ENCODE results near the gene ABHD16B. TPM values are rescaled to one million over a fixed set of nuclear protein-coding genes. Genes with fewer than 3 reads are reported as not detected.

The ABHD16B gene
- total and polyA plus RNA-seq, 2 of the 13 experiments (the other 11 are each of a cell fraction or from before 2014, with no cell fraction given) = not detected

GRCh38 chr20:63839620-63840019 lies 21.7 kb upstream of the ABHD16B start (continued):
- TF ChIP-seq, protein P1, sequence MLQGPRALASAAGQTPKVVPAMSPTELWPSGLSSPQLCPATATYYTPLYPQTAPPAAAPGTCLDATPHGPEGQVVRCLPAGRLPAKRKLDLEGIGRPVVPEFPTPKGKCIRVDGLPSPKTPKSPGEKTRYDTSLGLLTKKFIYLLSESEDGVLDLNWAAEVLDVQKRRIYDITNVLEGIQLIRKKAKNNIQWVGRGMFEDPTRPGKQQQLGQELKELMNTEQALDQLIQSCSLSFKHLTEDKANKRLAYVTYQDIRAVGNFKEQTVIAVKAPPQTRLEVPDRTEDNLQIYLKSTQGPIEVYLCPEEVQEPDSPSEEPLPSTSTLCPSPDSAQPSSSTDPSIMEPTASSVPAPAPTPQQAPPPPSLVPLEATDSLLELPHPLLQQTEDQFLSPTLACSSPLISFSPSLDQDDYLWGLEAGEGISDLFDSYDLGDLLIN (CRISPR knock-in tag; IDR thresholded peaks at IDR 0.05; ENCODE audit: borderline replicate concordance) = 0 out of 2 replicates have a peak, but pooled peaks have one; percentile 20
- TF ChIP-seq SNRNP70 (IDR thresholded peaks at IDR 0.05; ENCODE audit: low read depth, low read length) (no peak), HOXA3 (CRISPR knock-in tag; IDR thresholded peaks at IDR 0.05) (0 out of 2 replicates have a peak, but pooled peaks have one; percentile 17)

- CTCF ChIA-PET (ENCODE audit: low intra/inter-chr PET ratio, low total read pairs) = no interaction called here
- FAIRE-seq = no peak
- Histone ChIP-seq H3K4me1 (ENCODE audit: insufficient read depth, low read length) (peaks cover 33% of the 10 kb centered on the region), H3K79me2 (ENCODE audit: insufficient read depth, low read length) (no peaks in the 10 kb centered on the region), H3K9ac (ENCODE audit: insufficient read depth, low read depth, low read length) (no peak overlapping the region), H2AFZ (ENCODE audit: low read length) (no peak overlapping the region), H3K27me3 (ENCODE audit: control insufficient read depth in 1 of 2, insufficient read depth in 2 of 2, low read length in 2 of 2) (peaks cover 19 to 67% of the 10 kb centered on the region in 2 experiments), H3K27ac (ENCODE audit: extremely low read length, insufficient read depth, low read length) (no peak overlapping the region), H3K36me3 (replicated peaks in 1 of 2; ENCODE audit: control insufficient read depth in 1 of 2, insufficient read depth in 2 of 2, low read length in 2 of 2) (no peaks in the 10 kb centered on the region), H3K9me3 (ENCODE audit: low read length) (no peaks in the 10 kb centered on the region), H3K4me3 (replicated peaks in 1 of 3; ENCODE audit: insufficient read depth in 1 of 3, low read depth in 2 of 3, low read length in 3 of 3) (no peak overlapping the region), H4K20me1 (ENCODE audit: insufficient read depth, low read length) (no peaks in the 10 kb centered on the region), H3K4me2 (ENCODE audit: low read depth, low read length) (no peak overlapping the region)
- BruUV-seq (replicated peaks) = no TSS peak
- POLR2A ChIA-PET = no interaction called here
- WGBS (ENCODE audit: low lambda C conversion rate) = 51% methylated on average over 9 of the region's 11 CpGs
- DNase-seq (ENCODE audit: low spot score) = no peak
- in situ Hi-C loops (cut with HindIII; ENCODE audit: extremely low pct_ligation_motif_present, low pct_unique_long_range_greater_than_20kb) (no loop called here), intact Hi-C loops (cut with micrococcal nuclease; ENCODE audit: unreplicated experiment) (no loop called here)
- no peak for ATAC-seq
- TF ChIP-seq HNRNPL (IDR thresholded peaks at IDR 0.05; ENCODE audit: low read depth, low read length) = no peak
- TF ChIP-seq SRY (CRISPR knock-in tag; IDR thresholded peaks at IDR 0.05) = no peak
- TF ChIP-seq ZNF234 (CRISPR knock-in tag; conservative IDR thresholded peaks at IDR 0.05) = no peak
- TF ChIP-seq, protein P2, sequence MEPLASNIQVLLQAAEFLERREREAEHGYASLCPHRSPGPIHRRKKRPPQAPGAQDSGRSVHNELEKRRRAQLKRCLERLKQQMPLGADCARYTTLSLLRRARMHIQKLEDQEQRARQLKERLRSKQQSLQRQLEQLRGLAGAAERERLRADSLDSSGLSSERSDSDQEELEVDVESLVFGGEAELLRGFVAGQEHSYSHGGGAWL (CRISPR knock-in tag; IDR thresholded peaks at IDR 0.05) = no peak
- TF ChIP-seq CBFB (CRISPR knock-in tag; IDR thresholded peaks at IDR 0.05) = no peak
- TF ChIP-seq, protein P3, sequence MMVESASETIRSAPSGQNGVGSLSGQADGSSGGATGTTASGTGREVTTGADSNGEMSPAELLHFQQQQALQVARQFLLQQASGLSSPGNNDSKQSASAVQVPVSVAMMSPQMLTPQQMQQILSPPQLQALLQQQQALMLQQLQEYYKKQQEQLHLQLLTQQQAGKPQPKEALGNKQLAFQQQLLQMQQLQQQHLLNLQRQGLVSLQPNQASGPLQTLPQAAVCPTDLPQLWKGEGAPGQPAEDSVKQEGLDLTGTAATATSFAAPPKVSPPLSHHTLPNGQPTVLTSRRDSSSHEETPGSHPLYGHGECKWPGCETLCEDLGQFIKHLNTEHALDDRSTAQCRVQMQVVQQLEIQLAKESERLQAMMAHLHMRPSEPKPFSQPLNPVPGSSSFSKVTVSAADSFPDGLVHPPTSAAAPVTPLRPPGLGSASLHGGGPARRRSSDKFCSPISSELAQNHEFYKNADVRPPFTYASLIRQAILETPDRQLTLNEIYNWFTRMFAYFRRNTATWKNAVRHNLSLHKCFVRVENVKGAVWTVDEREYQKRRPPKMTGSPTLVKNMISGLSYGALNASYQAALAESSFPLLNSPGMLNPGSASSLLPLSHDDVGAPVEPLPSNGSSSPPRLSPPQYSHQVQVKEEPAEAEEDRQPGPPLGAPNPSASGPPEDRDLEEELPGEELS (CRISPR knock-in tag; IDR thresholded peaks at IDR 0.05) = no peak
- no peak for TF ChIP-seq MAFK (conservative IDR thresholded peaks at IDR 0.05 in 1 of 2, IDR thresholded peaks at IDR 0.05 in 1 of 2; ENCODE audit: low read length in 2 of 2)
- TF ChIP-seq ZNF143 (CRISPR knock-in tag; IDR thresholded peaks at IDR 0.05) = no peak
- 0 out of 2 replicates have a peak, but pooled peaks have one; percentile 36 for TF ChIP-seq PCBP1 (IDR thresholded peaks at IDR 0.05; ENCODE audit: borderline replicate concordance, low read depth, low read length)
- no peak for TF ChIP-seq ZNF331 (CRISPR knock-in tag; IDR thresholded peaks at IDR 0.05)
- no peak for TF ChIP-seq TIGD3 (CRISPR knock-in tag; IDR thresholded peaks at IDR 0.05; ENCODE audit: borderline replicate concordance)
- no peak for TF ChIP-seq NFKB2 (CRISPR knock-in tag; IDR thresholded peaks at IDR 0.05; ENCODE audit: borderline replicate concordance)
- TF ChIP-seq CENPT (CRISPR knock-in tag; IDR thresholded peaks at IDR 0.05; ENCODE audit: low read depth) = 0 out of 2 replicates have a peak, but pooled peaks have one; percentile 23
- TF ChIP-seq, protein P4, sequence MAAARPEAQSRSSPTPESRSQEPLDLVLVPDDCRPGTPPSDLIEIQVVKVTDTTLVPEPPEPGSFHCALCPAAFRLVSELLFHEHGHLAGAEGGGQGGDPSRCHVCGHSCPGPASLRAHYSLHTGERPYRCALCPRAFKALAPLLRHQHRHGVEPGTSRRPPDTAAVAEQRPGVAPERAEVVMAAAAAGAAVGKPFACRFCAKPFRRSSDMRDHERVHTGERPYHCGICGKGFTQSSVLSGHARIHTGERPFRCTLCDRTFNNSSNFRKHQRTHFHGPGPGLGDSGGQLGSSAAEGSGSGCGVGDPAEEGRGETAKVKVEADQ (CRISPR knock-in tag; IDR thresholded peaks at IDR 0.05; ENCODE audit: borderline replicate concordance) = no peak
- TF ChIP-seq TCF7L2 (IDR thresholded peaks at IDR 0.05; ENCODE audit: low read depth, low read length) = no peak
These were observed 20.9 kb upstream of the ABHD16B start for GRCh38 chr20:63840405-63840828.

Data from HepG2 (cell line).